ENCODE results near the gene PNPLA7.
A peak's percentile ranks its signal among the peaks of the same experiment; 100 is the strongest.

GRCh38 chr9:137551264-137552021 is 1.2 kb upstream of the PNPLA7 start, which contains the start of gene MRPL41:
- peak in 5 of 6 experiments; percentile 29 to 56 (median 39) for TF ChIP-seq CTCF (IDR thresholded peaks at IDR 0.05)
- peak in 3 of 4 donors; percentile 74 to 84 (median 80) for TF ChIP-seq POLR2A (IDR thresholded peaks at IDR 0.05)
